AG04450 (cell line): ENCODE results near the gene CENPP. TPM values are rescaled to one million over a fixed set of nuclear protein-coding genes. Genes with fewer than 3 reads are reported as not detected.

Source experiments
- CTCF ChIA-PET: fragments of 300-600, 350-600 bp; formaldehyde crosslinking; extraction: SDS; loops from one replicate; lab custom pipeline; 2022; ENCODE audit warnings: antibody characterized with exemption, inconsistent platforms; lab: Charles Lee
- POLR2A ChIA-PET: fragments of 350-600 bp; formaldehyde crosslinking; extraction: SDS; loops from one replicate; lab custom pipeline; 2021; ENCODE audit warnings: antibody characterized with exemption, inconsistent platforms; lab: Yijun Ruan, JAX
- DNase-seq: peaks from one replicate; pipeline ENCODE4 v3.0.0-alpha.2; 2011; ENCODE audit warnings: low read depth, low spot score
- H3K27ac ChIP-seq: one replicate; pipeline ENCODE4 v1.5.1; 2012; ENCODE audit warnings: low read depth, low read length, control low read depth
- H3K27me3 ChIP-seq: one replicate; pipeline ENCODE4 v1.6.0; 2012; ENCODE audit warnings: low read length; ENCODE audit not compliant: control insufficient read depth, insufficient read depth
- H3K4me3 ChIP-seq: 2 replicates; pipeline ENCODE4 v1.5.1; 2011; ENCODE audit warnings: mild to moderate bottlenecking, low read depth, low read length, control low read depth
- H3K9me3 ChIP-seq: 2 replicates; pipeline ENCODE4 v1.5.1; 2012; ENCODE audit warnings: low read length; ENCODE audit not compliant: control insufficient read depth, insufficient read depth
- polyA plus RNA-seq: library from polyadenylated mRNA; depleted of rRNA; stranded (reverse); fragments of >200 nt; gene quantifications from 2 replicates; pipeline ENCODE4 v1.2.3, GENCODE V29; 2011
- TF ChIP-seq, protein P1 (sequence below): IDR thresholded peaks from 2 replicates; pipeline ENCODE4 v1.5.1; 2011; ENCODE audit warnings: low read depth, low read length, control low read depth, inconsistent platforms

The CENPP gene
- polyA plus RNA-seq, 1 experiment: 4.4 TPM

DNA sequence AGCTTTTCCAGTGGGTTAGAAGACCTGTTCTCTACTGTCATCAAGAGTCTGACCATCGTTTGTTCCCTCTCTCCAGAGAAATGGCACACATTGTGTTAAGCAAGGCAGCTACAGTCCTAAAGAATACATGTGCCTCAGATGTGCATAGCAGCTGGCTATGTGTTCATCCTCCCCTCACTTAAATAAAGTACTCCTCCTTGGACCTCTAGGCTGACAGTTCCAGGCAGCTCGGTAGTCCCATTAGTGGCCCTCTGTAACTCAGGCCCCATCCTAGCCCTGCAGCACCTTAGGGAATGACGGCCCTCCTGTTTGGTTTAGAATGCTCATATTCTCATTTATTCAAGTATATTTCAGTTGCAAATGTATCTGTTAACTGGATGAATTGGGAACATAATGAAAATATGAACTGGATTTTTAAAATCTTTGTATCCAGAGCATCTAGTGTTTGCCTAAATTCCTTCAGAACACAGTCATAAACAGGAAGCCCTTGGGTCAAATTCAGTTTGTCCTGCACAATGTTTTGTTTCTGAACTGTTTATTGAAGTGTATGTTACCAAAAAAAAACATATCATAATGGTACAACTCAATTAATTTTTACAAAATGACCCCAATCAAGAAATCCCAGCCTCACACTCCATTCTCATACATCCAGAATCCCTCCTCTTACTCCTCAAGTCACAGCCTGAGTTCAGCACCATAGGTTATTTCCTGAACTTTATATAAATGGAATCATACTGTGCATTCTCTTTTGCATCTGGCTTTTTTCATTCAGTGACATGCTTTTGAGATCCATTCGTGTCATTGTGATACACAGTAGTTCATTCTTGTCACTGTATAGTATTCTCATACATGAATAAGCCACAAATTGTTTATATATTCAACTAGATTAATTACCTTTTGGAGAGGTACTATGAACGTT lies 158.1 kb downstream of the CENPP start:
- DNase-seq: no peak
- Histone ChIP-seq H3K27me3 (no peaks in the 10 kb centered on the region), H3K27ac (no peak overlapping the region), H3K9me3 (no peaks in the 10 kb centered on the region), H3K4me3 (no peak overlapping the region)
- ChIA-PET POLR2A (no interaction called here), CTCF (interaction anchor here (1.1 kb wide), 1 partner anchor 155 kb away, joined by 3 read pairs; no protein-coding TSS in a partner anchor)
- TF ChIP-seq, protein P1, sequence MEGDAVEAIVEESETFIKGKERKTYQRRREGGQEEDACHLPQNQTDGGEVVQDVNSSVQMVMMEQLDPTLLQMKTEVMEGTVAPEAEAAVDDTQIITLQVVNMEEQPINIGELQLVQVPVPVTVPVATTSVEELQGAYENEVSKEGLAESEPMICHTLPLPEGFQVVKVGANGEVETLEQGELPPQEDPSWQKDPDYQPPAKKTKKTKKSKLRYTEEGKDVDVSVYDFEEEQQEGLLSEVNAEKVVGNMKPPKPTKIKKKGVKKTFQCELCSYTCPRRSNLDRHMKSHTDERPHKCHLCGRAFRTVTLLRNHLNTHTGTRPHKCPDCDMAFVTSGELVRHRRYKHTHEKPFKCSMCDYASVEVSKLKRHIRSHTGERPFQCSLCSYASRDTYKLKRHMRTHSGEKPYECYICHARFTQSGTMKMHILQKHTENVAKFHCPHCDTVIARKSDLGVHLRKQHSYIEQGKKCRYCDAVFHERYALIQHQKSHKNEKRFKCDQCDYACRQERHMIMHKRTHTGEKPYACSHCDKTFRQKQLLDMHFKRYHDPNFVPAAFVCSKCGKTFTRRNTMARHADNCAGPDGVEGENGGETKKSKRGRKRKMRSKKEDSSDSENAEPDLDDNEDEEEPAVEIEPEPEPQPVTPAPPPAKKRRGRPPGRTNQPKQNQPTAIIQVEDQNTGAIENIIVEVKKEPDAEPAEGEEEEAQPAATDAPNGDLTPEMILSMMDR: no peak

DNA sequence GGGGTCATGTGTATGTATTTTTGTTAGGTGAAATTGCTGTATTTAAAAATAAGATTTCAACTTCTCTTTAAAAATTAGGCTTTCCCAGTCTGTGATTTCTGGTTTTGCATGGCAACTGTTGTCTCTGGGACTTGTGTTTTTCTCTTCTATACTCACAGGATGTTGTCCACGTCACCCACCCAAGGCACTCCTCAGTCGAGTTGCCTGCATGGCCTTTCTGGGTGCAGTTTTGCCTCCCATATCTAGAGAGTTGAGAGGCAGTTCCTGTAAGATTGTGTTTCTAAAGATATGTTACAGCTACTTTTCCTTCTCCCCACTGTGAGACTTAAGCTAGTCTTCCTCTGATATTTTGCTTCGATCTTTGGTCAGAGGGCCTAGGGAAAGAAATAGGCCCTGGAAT lies 158.8 kb downstream of the CENPP start:
- TF ChIP-seq, protein P1: no peak
- no peak overlapping the region for H3K4me3 ChIP-seq
- H3K27me3 ChIP-seq: no peaks in the 10 kb centered on the region
- no peak overlapping the region for H3K27ac ChIP-seq
- no peaks in the 10 kb centered on the region for H3K9me3 ChIP-seq
- CTCF ChIA-PET: no interaction called here
- DNase-seq: no peak
- POLR2A ChIA-PET: no interaction called here

DNA sequence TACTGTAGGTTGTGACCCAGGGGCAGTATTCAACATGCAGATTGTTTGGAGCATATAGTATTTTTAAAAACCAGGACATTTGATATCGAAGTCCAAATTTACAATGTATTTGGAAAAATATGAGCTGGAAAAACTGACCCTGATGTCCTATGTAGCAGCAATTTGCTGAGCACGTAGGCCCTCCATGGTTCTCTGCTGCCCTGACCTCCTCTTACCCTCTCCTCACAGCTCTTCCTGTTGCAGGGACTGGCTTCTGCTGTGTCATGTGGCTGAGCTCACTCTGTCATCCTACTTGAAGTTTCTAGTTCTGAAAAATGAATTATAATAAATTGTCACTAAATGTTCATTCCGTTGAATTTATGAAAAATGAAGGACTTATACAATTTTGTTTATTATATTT lies 160.6 kb downstream of the CENPP start:
- Histone ChIP-seq H3K4me3 (no peak overlapping the region), H3K27ac (no peak overlapping the region), H3K27me3 (no peaks in the 10 kb centered on the region), H3K9me3 (no peaks in the 10 kb centered on the region)
- TF ChIP-seq, protein P1: no peak
- ChIA-PET CTCF (interaction anchor here (0.7 kb wide), 2 partner anchors 13 to 123 kb away, joined by 3 to 4 read pairs; no protein-coding TSS in a partner anchor), POLR2A (no interaction called here)
- DNase-seq: no peak

DNA sequence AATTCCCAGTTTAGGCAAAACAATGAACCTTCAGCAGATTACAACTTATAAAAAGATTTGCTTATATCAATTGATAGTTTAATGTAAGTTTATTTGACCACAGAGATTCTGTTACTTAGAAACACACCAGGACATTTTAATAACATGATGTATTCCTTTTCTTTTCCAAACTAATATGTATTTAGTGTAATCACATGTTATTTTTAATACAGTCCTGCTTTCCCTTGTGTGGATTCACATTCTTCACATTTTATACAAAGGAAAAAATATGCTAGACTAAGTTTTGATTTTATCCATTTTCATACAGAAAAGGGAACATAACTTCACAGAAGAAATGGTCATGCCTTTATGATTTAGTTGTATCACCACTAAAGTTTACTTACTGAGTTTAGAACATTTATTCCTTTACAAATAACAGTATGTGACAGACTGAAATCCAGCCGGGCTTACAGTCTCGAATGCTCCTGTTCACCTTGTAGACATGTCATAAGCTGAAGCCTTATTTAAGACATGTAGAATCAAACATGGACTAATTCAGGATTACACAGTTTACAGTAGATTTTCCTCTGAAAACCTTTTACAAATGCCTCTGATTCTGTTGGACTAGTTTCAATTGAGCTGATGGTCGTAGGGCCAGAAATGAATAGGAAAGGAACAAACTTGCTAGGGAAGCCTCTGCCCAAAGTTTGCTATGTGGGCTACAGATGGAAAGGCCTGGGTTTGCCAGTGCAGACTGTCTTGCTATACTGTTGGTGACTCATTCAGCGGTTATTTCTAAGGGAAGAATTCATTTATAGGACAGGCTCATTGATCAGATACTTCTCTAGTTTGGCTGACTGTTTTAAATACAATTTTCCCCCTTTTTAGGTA lies 163.2 kb downstream of the CENPP start:
- CTCF ChIA-PET: no interaction called here
- no peak overlapping the region for H3K27ac ChIP-seq

More for the DNA sequence above, 163.2 kb downstream of the CENPP start:
- TF ChIP-seq, protein P1: no peak
- POLR2A ChIA-PET: no interaction called here
- no peak for DNase-seq
- H3K9me3 ChIP-seq: no peaks in the 10 kb centered on the region
- no peaks in the 10 kb centered on the region for H3K27me3 ChIP-seq
- H3K4me3 ChIP-seq: no peak overlapping the region
